ENCODE measurements around the gene ARMC9. TPM values are rescaled to one million over a fixed set of nuclear protein-coding genes. Genes with fewer than 3 reads are reported as not detected.
"Not testable (repeated sequence)": the region's sequence is repeated elsewhere in the genome, so short reads cannot be mapped to it uniquely, and the experiment has no call there.

ARMC9 gene
- total RNA-seq, 1 experiment from 2014 or later: 23.4 TPM

DNA sequence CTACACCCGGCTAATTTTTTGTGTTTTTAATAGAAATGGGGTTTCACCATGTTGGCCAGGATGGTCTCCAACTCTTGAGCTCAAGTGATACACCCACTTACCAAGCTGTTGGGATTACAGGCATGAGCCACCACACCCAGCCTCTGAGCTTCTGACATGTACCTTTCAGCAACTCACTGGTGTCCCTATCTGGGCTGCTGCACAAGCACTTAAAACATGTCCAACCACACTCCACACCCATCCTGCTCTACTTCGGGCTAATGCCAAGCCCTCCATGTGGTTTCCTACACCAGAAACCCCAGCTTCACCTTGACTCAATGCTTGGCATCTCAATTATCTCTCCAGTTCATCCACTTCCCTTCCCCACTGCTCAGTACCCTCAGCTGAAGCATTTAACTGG, 22.4 kb upstream of the ARMC9 start:
- TF ChIP-seq EZH2 (IDR thresholded peaks at IDR 0.05; ENCODE audit: low read length, unreplicated experiment) (no peak), CTCF (conservative IDR thresholded peaks at IDR 0.05; ENCODE audit: low read depth, low read length) (no peak), EZH2phosphoT487 (IDR thresholded peaks at IDR 0.05; ENCODE audit: borderline replicate concordance, low read length) (no peak)
- no peaks in the 10 kb centered on the region for H3K27me3 ChIP-seq (ENCODE audit: low read length)
- no peaks in the 10 kb centered on the region for H3K79me2 ChIP-seq (ENCODE audit: low read length)
- H3K9ac ChIP-seq (ENCODE audit: low read length): no peak overlapping the region
- H3K36me3 ChIP-seq (ENCODE audit: low read depth, low read length): peaks cover 25% of the 10 kb centered on the region
- no peaks in the 10 kb centered on the region for H3F3A ChIP-seq (ENCODE audit: low read length, unreplicated experiment)
- no peak overlapping the region for H3K27ac ChIP-seq (ENCODE audit: low read length)
- no peak overlapping the region for H3K4me2 ChIP-seq (ENCODE audit: low read length)
- ChIA-PET POLR2A (ENCODE audit: unreplicated experiment) (no interaction called here), CTCF (no interaction called here)
- H3K4me1 ChIP-seq (ENCODE audit: insufficient read depth, low read length): peaks cover 13% of the 10 kb centered on the region
- ATAC-seq: no peak
- no peak overlapping the region for H2AFZ ChIP-seq (ENCODE audit: low read length)
- BruUV-seq (replicated peaks): no TSS peak
- no peak overlapping the region for H3K4me3 ChIP-seq (ENCODE audit: low read length)
- H3K9me2 ChIP-seq (replicated peaks; ENCODE audit: low read length): no peaks in the 10 kb centered on the region
- intact Hi-C loops (cut with micrococcal nuclease): no loop called here
- DNase-seq: no peak
- no peaks in the 10 kb centered on the region for H3K9me3 ChIP-seq (ENCODE audit: low read length)
- H4K20me1 ChIP-seq (ENCODE audit: low read length): no peaks in the 10 kb centered on the region

DNA sequence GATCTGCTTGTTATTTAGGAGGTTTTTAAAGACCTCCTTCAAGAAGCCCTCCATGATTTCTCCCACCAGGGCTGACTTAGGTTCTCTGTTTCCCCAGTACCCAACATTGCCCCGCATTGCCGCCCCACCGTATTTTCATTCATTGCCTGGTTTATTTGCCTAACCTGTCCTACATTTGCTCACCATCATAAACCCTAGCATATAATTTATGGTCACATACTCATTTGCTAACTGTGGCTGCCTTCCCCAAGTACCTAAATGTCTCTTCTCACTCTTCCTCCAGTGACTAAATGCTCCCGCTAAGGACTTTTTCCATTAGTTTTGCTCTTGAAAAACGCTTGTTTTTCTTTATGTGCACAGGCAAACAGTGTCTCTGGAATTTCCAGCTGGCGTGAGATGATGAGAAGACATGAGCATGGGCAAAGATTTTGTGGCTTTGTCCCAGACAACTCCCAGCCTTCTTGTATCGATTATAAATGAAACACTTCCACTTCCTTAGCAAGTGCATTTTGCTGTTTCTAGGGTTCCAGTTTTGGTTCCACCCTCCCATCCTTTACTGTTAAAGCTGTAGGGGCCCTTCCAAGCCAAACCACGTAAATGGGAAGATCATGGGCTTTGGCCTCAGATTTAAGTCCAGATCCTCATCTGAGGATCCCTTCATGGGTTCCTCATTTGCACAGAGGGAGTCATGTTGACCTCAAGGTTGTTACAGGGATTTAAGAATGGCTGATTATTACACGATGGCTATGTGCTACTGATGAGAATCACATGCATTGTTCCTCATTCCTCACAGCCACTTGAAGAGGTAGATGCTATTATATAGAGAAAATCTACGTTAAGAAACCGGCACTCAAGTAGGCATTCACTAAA, 21.0 kb upstream of the ARMC9 start:
- Histone ChIP-seq H3K79me2 (ENCODE audit: low read length) (no peaks in the 10 kb centered on the region), H2AFZ (ENCODE audit: low read length) (no peak overlapping the region), H3K36me3 (ENCODE audit: low read depth, low read length) (peaks cover 14% of the 10 kb centered on the region), H3K9me3 (ENCODE audit: low read length) (no peaks in the 10 kb centered on the region), H3F3A (ENCODE audit: low read length, unreplicated experiment) (no peaks in the 10 kb centered on the region), H3K27me3 (ENCODE audit: low read length) (no peaks in the 10 kb centered on the region), H3K4me2 (ENCODE audit: low read length) (no peak overlapping the region), H3K4me1 (ENCODE audit: insufficient read depth, low read length) (peaks cover 13% of the 10 kb centered on the region), H3K4me3 (ENCODE audit: low read length) (no peak overlapping the region), H3K9ac (ENCODE audit: low read length) (no peak overlapping the region), H3K27ac (ENCODE audit: low read length) (no peak overlapping the region), H3K9me2 (replicated peaks; ENCODE audit: low read length) (no peaks in the 10 kb centered on the region), H4K20me1 (ENCODE audit: low read length) (no peaks in the 10 kb centered on the region)
- DNase-seq (no peak), ATAC-seq (no peak)
- CTCF ChIA-PET: no interaction called here
- intact Hi-C loops (cut with micrococcal nuclease): no loop called here
- no peak for TF ChIP-seq CTCF (conservative IDR thresholded peaks at IDR 0.05; ENCODE audit: low read depth, low read length)
- no peak for TF ChIP-seq EZH2 (IDR thresholded peaks at IDR 0.05; ENCODE audit: low read length, unreplicated experiment)
- no peak for TF ChIP-seq EZH2phosphoT487 (IDR thresholded peaks at IDR 0.05; ENCODE audit: borderline replicate concordance, low read length)
- POLR2A ChIA-PET (ENCODE audit: unreplicated experiment): no interaction called here
- TSS peak; percentile 8 for BruUV-seq (replicated peaks)

- H3K36me3 ChIP-seq (ENCODE audit: low read depth, low read length); H3K9me3 ChIP-seq (ENCODE audit: low read length); POLR2A ChIA-PET (ENCODE audit: unreplicated experiment); CTCF ChIA-PET; DNase-seq; H3K27ac ChIP-seq (ENCODE audit: low read length); H3K4me3 ChIP-seq (ENCODE audit: low read length); H3K27me3 ChIP-seq (ENCODE audit: low read length); H3K9ac ChIP-seq (ENCODE audit: low read length); ATAC-seq; H3K79me2 ChIP-seq (ENCODE audit: low read length); H2AFZ ChIP-seq (ENCODE audit: low read length); H3F3A ChIP-seq (ENCODE audit: low read length, unreplicated experiment); H3K4me2 ChIP-seq (ENCODE audit: low read length); BruUV-seq (replicated peaks); H4K20me1 ChIP-seq (ENCODE audit: low read length); H3K9me2 ChIP-seq (replicated peaks; ENCODE audit: low read length); intact Hi-C loops (cut with micrococcal nuclease): not testable (repeated sequence)
- peaks cover 13% of the 10 kb centered on the region for H3K4me1 ChIP-seq (ENCODE audit: insufficient read depth, low read length)
Observed at GRCh38 chr2:231178805-231179204, 19.6 kb upstream of the ARMC9 start.

Data from PC-3 (cell line).